Mucosa of stomach (tissue), 1 donor: ENCODE data around the gene ELOA.
"Not testable (repeated sequence)": the region's sequence is repeated elsewhere in the genome, so short reads cannot be mapped to it uniquely, and the experiment has no call there.

Source experiments
- H3K27me3 ChIP-seq: one replicate; pipeline ENCODE4 v1.7.0; 2013; ENCODE audit warnings: mild to moderate bottlenecking, low read length; ENCODE audit not compliant: control insufficient read depth, insufficient read depth
- H3K36me3 ChIP-seq: one replicate; pipeline ENCODE4 v1.7.0; 2013; ENCODE audit warnings: low read length; ENCODE audit not compliant: control insufficient read depth, insufficient read depth
- H3K4me1 ChIP-seq: one replicate; pipeline ENCODE4 v1.7.0; 2013; ENCODE audit warnings: mild to moderate bottlenecking, low read length; ENCODE audit not compliant: control insufficient read depth, insufficient read depth
- H3K4me3 ChIP-seq: one replicate; pipeline ENCODE4 v1.7.0; 2013; ENCODE audit warnings: low read length
- H3K9ac ChIP-seq: one replicate; pipeline ENCODE4 v1.7.0; 2013; ENCODE audit warnings: mild to moderate bottlenecking, low read length, moderate library complexity
- H3K9me3 ChIP-seq: one replicate; pipeline ENCODE4 v1.7.0; 2013; ENCODE audit warnings: mild to moderate bottlenecking, low read length, moderate library complexity; ENCODE audit not compliant: control insufficient read depth
- donor health status: Pancreatic carcinoma.

Gene ELOA

GRCh38 chr1:23718482-23718881 is 24.8 kb upstream of the ELOA start:
- Histone ChIP-seq H3K9ac (no peak overlapping the region), H3K36me3 (no peaks in the 10 kb centered on the region), H3K9me3 (no peaks in the 10 kb centered on the region), H3K4me3 (no peak overlapping the region), H3K4me1 (peaks cover 3% of the 10 kb centered on the region), H3K27me3 (no peaks in the 10 kb centered on the region)

- H3K9ac ChIP-seq: no peak overlapping the region
- H3K4me1 ChIP-seq: peaks cover 3% of the 10 kb centered on the region
- H3K27me3 ChIP-seq: no peaks in the 10 kb centered on the region
- H3K9me3 ChIP-seq: no peaks in the 10 kb centered on the region
- no peak overlapping the region for H3K4me3 ChIP-seq
- no peaks in the 10 kb centered on the region for H3K36me3 ChIP-seq
These were observed 24.0 kb upstream of the ELOA start for GRCh38 chr1:23719162-23719820.

GRCh38 chr1:23720256-23720995 is 22.8 kb upstream of the ELOA start:
- Histone ChIP-seq H3K4me3 (no peak overlapping the region), H3K27me3 (no peaks in the 10 kb centered on the region), H3K4me1 (peaks cover 3% of the 10 kb centered on the region), H3K9me3 (no peaks in the 10 kb centered on the region), H3K9ac (no peak overlapping the region), H3K36me3 (no peaks in the 10 kb centered on the region)

- H3K4me3 ChIP-seq: no peak overlapping the region
- H3K27me3 ChIP-seq: no peaks in the 10 kb centered on the region
- H3K9ac ChIP-seq: no peak overlapping the region
- no peaks in the 10 kb centered on the region for H3K36me3 ChIP-seq
- H3K9me3 ChIP-seq: no peaks in the 10 kb centered on the region
- H3K4me1 ChIP-seq: peaks cover 15% of the 10 kb centered on the region
These were observed 20.6 kb upstream of the ELOA start for GRCh38 chr1:23722652-23723051.

GRCh38 chr1:23726686-23727085 is 16.6 kb upstream of the ELOA start:
- Histone ChIP-seq H3K9me3 (no peaks in the 10 kb centered on the region), H3K36me3 (no peaks in the 10 kb centered on the region), H3K27me3 (no peaks in the 10 kb centered on the region), H3K9ac (peak overlapping the region; percentile 64), H3K4me3 (no peak overlapping the region), H3K4me1 (peaks cover 27% of the 10 kb centered on the region)

GRCh38 chr1:23727362-23727811 is 15.9 kb upstream of the ELOA start:
- H3K4me1 ChIP-seq: peaks cover 27% of the 10 kb centered on the region
- H3K9ac ChIP-seq: peak overlapping the region; percentile 64
- H3K36me3 ChIP-seq: no peaks in the 10 kb centered on the region
- no peak overlapping the region for H3K4me3 ChIP-seq
- H3K27me3 ChIP-seq: no peaks in the 10 kb centered on the region
- no peaks in the 10 kb centered on the region for H3K9me3 ChIP-seq

- no peaks in the 10 kb centered on the region for H3K27me3 ChIP-seq
- H3K36me3 ChIP-seq: no peaks in the 10 kb centered on the region
- peaks cover 15% of the 10 kb centered on the region for H3K4me1 ChIP-seq
- H3K9ac ChIP-seq: no peak overlapping the region
- H3K9me3 ChIP-seq: no peaks in the 10 kb centered on the region
- no peak overlapping the region for H3K4me3 ChIP-seq
These were observed 10.7 kb upstream of the ELOA start for GRCh38 chr1:23732363-23733224.

- not testable (repeated sequence) for H3K4me1 ChIP-seq, H3K27me3 ChIP-seq, H3K9me3 ChIP-seq, H3K36me3 ChIP-seq, H3K9ac ChIP-seq, H3K4me3 ChIP-seq
These were observed 10.0 kb upstream of the ELOA start for GRCh38 chr1:23733281-23733680.

- Histone ChIP-seq H3K27me3 (no peaks in the 10 kb centered on the region), H3K4me1 (no peaks in the 10 kb centered on the region), H3K36me3 (no peaks in the 10 kb centered on the region), H3K4me3 (no peak overlapping the region), H3K9me3 (no peaks in the 10 kb centered on the region), H3K9ac (no peak overlapping the region)
These were observed 6.7 kb upstream of the ELOA start for GRCh38 chr1:23736437-23737134.

- no peaks in the 10 kb centered on the region for H3K9me3 ChIP-seq
- H3K4me3 ChIP-seq: no peak overlapping the region
- no peak overlapping the region for H3K9ac ChIP-seq
- H3K27me3 ChIP-seq: no peaks in the 10 kb centered on the region
- H3K36me3 ChIP-seq: no peaks in the 10 kb centered on the region
- H3K4me1 ChIP-seq: peaks cover 12% of the 10 kb centered on the region
These were observed 1.7 kb upstream of the ELOA start for GRCh38 chr1:23741609-23742008.

- Histone ChIP-seq H3K4me1 (peaks cover 12% of the 10 kb centered on the region), H3K4me3 (peak overlapping the region; percentile 54), H3K9me3 (no peaks in the 10 kb centered on the region), H3K9ac (peak overlapping the region; percentile 90), H3K36me3 (no peaks in the 10 kb centered on the region), H3K27me3 (no peaks in the 10 kb centered on the region)
These were observed 493 bp upstream of the ELOA start for GRCh38 chr1:23742670-23743286.
